ENCODE measurements around the gene NR1D2. TPM values are rescaled to one million over a fixed set of nuclear protein-coding genes. Genes with fewer than 3 reads are reported as not detected.

The NR1D2 gene
- total and polyA plus RNA-seq, 12 donors, result 2.8 to 54.7 (median 33.1) TPM

DNA sequence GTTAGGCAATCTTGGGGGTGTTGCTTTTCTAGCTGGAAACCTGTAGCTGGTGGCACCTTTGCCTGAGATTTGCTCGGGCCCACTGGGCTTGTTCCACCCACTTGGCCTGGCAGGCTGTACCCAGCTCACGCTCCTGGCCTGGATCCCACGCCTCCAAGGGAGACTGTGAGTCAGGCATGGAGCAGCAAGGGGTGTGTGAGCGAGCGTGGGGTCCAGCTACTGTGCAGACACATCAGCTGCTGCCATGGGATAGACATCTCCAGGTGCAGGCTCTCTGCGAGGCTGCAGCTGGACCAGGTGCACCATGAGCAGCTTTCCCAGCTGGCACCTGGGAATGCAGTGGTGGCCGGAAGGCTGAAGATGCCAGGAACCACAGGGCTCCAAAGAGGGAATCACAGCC, 36.0 kb downstream of the NR1D2 start:
- peaks cover 0 to 41% (median 7%) of the 10 kb centered on the region in 9 donors for H3K36me3 ChIP-seq
- intact Hi-C loops (cut with DNase I), result loop anchor here in 1 of 10 donors (10.0 kb wide), 1 partner anchor 96 kb away; no protein-coding TSS in a partner anchor
- H3K4me1 ChIP-seq, result peaks cover 0 to 36% (median 18%) of the 10 kb centered on the region in 9 donors
- no peak overlapping the region for H3K4me3 ChIP-seq
- H3K27ac ChIP-seq, result no peak overlapping the region
- peaks cover 0 to 6% (median 0%) of the 10 kb centered on the region in 11 donors for H3K9me3 ChIP-seq
- peak in 7 of 8 donors; percentile 57 to 91 (median 78) for ATAC-seq
- TF ChIP-seq, protein P1, sequence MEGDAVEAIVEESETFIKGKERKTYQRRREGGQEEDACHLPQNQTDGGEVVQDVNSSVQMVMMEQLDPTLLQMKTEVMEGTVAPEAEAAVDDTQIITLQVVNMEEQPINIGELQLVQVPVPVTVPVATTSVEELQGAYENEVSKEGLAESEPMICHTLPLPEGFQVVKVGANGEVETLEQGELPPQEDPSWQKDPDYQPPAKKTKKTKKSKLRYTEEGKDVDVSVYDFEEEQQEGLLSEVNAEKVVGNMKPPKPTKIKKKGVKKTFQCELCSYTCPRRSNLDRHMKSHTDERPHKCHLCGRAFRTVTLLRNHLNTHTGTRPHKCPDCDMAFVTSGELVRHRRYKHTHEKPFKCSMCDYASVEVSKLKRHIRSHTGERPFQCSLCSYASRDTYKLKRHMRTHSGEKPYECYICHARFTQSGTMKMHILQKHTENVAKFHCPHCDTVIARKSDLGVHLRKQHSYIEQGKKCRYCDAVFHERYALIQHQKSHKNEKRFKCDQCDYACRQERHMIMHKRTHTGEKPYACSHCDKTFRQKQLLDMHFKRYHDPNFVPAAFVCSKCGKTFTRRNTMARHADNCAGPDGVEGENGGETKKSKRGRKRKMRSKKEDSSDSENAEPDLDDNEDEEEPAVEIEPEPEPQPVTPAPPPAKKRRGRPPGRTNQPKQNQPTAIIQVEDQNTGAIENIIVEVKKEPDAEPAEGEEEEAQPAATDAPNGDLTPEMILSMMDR (IDR thresholded peaks at IDR 0.05), result no peak
- no peaks in the 10 kb centered on the region for H3K27me3 ChIP-seq
- DNase-seq, result peak; percentile 23 to 53
- WGBS, 2 donors, result 74 to 76% methylated on average over 7 of the region's 7 CpGs

DNA sequence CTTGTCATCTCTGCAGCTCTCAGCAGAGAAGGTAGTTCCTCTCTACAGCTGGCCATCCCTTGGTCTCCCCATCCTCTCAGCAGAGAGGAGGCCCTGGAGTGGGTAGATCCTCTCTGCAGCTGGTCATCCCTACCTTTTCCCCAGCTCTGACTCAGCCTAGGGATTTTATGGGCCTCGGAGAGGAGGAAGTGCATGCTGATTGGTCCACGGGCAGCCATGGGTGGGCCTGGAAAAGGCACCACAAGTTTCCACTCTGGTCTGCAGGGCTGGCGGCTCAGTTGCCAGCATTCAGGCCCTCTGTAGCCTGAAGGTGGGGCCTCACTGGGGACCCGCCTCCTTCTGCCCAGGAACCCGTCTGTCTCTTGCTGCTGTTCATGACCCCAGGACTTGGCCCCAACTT, 36.9 kb downstream of the NR1D2 start:
- Histone ChIP-seq H3K27ac (no peak overlapping the region), H3K36me3 (peaks cover 0 to 32% (median 0%) of the 10 kb centered on the region in 9 donors), H3K9me3 (no peaks in the 10 kb centered on the region), H3K4me1 (peaks cover 0 to 36% (median 18%) of the 10 kb centered on the region in 9 donors), H3K4me3 (no peak overlapping the region), H3K27me3 (no peaks in the 10 kb centered on the region)
- no peak for DNase-seq
- WGBS, 2 donors, result 67 to 78% methylated on average over 5 of the region's 5 CpGs
- peak; percentile 31 to 70 (median 41) for ATAC-seq
- intact Hi-C loops (cut with DNase I), result loop anchor here in 1 of 10 donors (10.0 kb wide), 1 partner anchor 97 kb away; no protein-coding TSS in a partner anchor
- TF ChIP-seq, protein P1 (IDR thresholded peaks at IDR 0.05), result no peak

DNA sequence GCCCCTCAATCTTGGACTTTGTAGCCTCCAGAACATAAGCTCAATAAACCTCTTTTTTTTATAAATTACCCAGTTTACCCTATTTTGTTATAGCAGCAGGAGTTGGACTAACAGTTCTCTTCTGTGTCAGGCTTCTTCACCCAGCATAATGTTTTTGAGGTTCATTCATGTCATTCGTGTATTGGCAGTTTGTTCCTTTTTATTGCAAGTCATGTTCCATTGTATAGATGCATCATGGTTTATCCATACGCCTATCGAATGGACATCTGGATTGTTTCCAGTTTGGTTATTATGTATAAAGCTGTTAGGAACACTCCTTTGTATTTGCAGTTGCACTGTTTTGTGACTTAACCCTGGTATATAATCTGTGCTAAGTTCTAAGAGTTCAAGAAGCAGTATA, 39.8 kb downstream of the NR1D2 start:
- no peak overlapping the region for H3K27ac ChIP-seq
- intact Hi-C loops (cut with DNase I), result loop anchor here in 1 of 10 donors (10.0 kb wide), 1 partner anchor 100 kb away; no protein-coding TSS in a partner anchor
- H3K36me3 ChIP-seq, result peaks cover 0 to 12% (median 0%) of the 10 kb centered on the region in 9 donors
- H3K9me3 ChIP-seq, result no peaks in the 10 kb centered on the region
- no peak for DNase-seq
- 92 to 93% methylated on average over 3 of the region's 3 CpGs for WGBS, 2 donors
- peaks cover 0 to 24% (median 12%) of the 10 kb centered on the region in 9 donors for H3K4me1 ChIP-seq
- H3K4me3 ChIP-seq, result no peak overlapping the region
- TF ChIP-seq, protein P1 (IDR thresholded peaks at IDR 0.05), result no peak
- ATAC-seq, result no peak
- H3K27me3 ChIP-seq, result no peaks in the 10 kb centered on the region

DNA sequence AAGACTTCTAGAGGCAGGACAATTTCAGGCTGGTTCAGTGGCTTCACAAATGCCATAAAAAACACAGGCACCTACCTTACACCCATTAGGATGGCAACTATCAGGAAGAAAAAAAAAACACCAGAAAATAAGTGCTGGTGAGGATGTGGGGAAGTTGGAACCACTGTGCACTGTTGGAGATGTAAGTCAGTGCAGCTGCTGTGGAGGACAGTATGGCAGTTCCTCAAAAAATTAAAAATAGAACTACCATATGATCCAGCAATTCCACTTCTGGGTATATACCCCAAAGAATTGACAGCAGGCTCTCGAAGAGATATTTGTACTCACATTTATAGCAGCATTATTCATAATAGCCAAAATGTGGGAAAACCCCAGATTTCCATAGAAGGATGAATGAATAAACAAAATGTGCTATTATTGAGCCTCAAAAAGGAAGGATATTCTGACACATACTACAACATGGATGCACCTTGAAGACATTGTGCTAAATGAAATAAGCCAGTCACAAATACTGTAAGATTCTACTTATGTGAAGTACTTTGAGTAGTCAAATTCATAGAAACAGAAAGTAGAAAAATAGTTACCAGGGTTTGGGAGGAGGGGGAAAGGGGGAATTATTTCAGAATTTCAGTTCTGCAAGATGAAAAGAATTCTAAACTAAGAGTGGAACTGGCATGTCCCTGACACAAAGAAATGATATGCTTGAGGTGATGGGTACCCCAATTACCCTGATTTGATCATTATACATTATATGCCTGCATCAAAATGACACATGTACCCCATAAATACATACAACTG, 40.9 kb downstream of the NR1D2 start:
- DNase-seq (no peak), ATAC-seq (no peak)
- Histone ChIP-seq H3K9me3 (no peaks in the 10 kb centered on the region), H3K27ac (no peak overlapping the region), H3K4me3 (no peak overlapping the region), H3K27me3 (no peaks in the 10 kb centered on the region), H3K4me1 (peaks cover 0 to 16% (median 6%) of the 10 kb centered on the region in 9 donors), H3K36me3 (peaks cover 0 to 8% (median 0%) of the 10 kb centered on the region in 9 donors)
- 58 to 63% methylated on average over 1 of the region's 1 CpG for WGBS, 2 donors
- TF ChIP-seq, protein P1 (IDR thresholded peaks at IDR 0.05), result no peak
- intact Hi-C loops (cut with DNase I), result loop anchor here in 1 of 10 donors (10.0 kb wide), 1 partner anchor 101 kb away; no protein-coding TSS in a partner anchor
